Measurements from ENCODE around the gene RPL19.

Gene RPL19

GRCh38 chr17:39197380-39198185 is 2.5 kb upstream of the RPL19 start, which contains the start of gene CACNB1:
TSS of gene CACNB1 (minus strand) at chr17:39197669. CDS start at chr17:39197495, 174 bp downstream.
- peak; percentile 66 for DNase-seq (ENCODE audit: low spot score)

- DNase-seq (ENCODE audit: low spot score), result no peak
These were observed 1.9 kb upstream of the RPL19 start for GRCh38 chr17:39198186-39198566.

- peak; percentile 89 for DNase-seq (ENCODE audit: low spot score)
These were observed 338 bp upstream of the RPL19 start for GRCh38 chr17:39199820-39200069.

GRCh38 chr17:39200957-39201510 is 951 bp downstream of the RPL19 start:
- no peak for DNase-seq (ENCODE audit: low spot score)

- no peak for DNase-seq (ENCODE audit: low spot score)
These were observed 4.2 kb downstream of the RPL19 start for GRCh38 chr17:39204245-39204644.

GRCh38 chr17:39205112-39205526 is 5.0 kb downstream of the RPL19 start:
- DNase-seq (ENCODE audit: low spot score), result no peak

DNA sequence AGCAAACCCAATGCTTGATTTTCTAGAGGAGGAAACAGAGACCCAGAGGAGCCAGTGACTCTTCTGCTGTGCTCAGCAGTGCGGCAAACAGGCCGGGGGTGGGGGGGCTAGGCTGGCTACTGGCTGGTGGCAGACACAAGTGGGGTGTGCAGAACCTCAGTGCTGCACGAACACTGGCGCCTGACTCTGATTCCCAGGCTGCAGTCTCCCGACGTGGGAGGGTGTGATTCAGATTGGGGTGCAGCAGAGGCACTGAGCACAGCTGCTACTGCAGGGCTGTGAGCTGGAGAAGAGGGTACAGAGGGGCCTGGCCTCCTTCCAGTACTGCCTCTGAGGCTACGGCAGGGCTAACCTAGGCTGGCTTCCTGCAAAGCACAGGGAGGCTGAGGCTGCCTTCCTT is 8.1 kb downstream of the RPL19 start:
- DNase-seq (ENCODE audit: low spot score), result no peak

DNA sequence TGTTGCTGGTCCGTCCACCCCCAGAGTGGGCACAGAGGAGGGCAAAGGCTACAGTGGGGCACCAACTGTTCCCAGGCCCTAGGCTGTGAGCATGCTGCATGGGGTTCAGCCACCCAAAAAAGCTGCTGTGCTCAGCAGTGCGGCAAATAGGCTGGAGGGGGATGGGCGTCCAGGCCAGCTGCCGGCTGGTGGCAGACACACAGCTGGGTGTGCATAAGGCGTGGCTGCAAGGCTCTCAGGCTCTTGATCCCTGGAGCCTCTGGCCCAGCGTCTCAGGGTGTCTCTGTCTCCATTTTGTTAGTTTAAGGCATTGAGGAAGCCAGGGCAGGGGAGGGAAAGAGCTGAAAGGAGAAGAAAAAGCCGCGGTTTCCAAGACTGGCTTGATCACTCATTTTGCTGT is 8.8 kb downstream of the RPL19 start:
- DNase-seq (ENCODE audit: low spot score), result no peak

- peak; percentile 60 for DNase-seq (ENCODE audit: low spot score)
These were observed 9.4 kb downstream of the RPL19 start for GRCh38 chr17:39209317-39210092.

DNA sequence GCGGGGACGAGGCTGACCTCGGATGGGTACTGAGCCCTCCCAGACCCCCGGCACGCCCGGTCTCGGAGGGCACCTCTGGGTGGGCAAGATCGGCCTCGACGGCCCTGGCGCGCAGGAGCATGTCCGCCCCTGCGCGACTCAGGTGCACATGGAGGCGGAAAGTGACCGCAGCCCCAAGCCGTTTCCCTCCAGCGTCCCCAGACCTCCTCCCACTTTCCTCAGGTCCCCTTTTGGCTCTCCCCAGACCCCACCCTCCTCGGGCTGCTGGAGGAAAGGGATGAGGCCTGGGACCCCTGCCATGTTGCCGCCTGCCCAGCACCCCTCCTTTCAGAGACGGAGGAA is 10.0 kb downstream of the RPL19 start:
- no peak for DNase-seq (ENCODE audit: low spot score)

DNA sequence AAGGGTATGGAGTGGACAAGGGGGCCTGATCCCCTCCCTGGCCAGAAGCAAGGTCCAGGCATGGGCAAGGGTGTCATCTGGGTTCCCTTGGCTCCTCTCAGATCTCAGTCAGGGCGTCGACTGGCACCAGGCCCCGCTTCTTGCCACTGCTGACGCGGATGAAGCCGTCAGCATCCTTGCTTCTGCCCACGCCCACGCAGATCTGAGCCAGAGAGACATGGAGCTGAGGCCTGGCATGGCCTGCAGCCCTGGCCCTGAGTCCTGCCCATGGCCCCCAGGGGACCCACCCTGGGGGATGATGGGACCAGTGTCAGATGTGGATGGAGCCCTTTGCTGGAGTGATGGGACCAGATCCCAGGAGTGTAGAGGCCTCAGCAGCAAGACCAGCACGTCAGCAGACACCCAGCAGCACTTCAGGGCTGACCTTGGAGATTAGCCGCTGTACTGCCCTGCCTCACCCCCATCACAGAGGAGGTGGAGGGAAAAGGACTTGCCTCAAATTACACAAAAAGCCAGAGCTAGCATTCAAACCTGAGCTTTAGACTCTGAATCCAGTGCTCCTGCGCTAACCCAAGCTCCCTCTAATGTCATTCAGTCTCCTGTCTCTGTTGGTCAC is 12.2 kb downstream of the RPL19 start:
- no peak for DNase-seq (ENCODE audit: low spot score)

DNA sequence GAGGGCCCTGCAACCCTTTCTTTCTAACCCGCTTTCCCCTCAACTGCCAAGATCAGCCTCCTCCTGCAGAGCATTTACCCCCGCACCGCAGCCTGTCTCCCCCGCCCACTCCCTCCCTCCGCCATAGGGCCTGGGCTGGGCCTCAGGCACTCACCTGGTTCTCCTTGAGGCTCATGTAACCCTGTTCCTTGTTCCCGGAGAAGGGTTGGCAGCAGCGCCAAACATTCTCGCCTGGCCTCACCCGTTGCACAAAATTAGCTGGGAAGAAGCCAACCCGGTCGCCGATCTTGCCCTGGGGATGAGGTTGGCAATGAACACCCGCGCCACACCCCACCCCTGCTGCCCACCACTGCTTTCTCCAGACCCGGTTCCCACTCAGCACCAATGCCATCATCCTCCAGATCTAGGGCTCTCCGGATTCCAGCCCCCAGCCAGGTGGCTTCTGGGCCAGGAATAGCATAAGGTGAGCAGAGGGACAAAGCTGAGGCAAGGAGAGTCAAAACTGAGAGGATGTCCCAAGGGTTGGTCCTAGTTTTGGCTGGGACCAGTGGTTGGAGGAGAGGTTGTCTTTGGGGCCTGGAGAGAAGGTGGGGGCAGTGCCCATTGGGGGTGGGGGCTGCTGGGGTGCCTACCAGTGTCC is 12.9 kb downstream of the RPL19 start:
- DNase-seq (ENCODE audit: low spot score), result no peak

- DNase-seq (ENCODE audit: low spot score), result no peak
These were observed 13.8 kb downstream of the RPL19 start for GRCh38 chr17:39213852-39214251.

- DNase-seq (ENCODE audit: low spot score), result no peak
These were observed 17.8 kb downstream of the RPL19 start for GRCh38 chr17:39217734-39218369.

GRCh38 chr17:39218906-39219305 is 18.8 kb downstream of the RPL19 start:
- DNase-seq (ENCODE audit: low spot score), result no peak

- DNase-seq (ENCODE audit: low spot score), result no peak
These were observed 19.6 kb downstream of the RPL19 start for GRCh38 chr17:39219647-39220154.

- DNase-seq (ENCODE audit: low spot score), result no peak
These were observed 21.5 kb downstream of the RPL19 start for GRCh38 chr17:39221572-39221971.

DNA sequence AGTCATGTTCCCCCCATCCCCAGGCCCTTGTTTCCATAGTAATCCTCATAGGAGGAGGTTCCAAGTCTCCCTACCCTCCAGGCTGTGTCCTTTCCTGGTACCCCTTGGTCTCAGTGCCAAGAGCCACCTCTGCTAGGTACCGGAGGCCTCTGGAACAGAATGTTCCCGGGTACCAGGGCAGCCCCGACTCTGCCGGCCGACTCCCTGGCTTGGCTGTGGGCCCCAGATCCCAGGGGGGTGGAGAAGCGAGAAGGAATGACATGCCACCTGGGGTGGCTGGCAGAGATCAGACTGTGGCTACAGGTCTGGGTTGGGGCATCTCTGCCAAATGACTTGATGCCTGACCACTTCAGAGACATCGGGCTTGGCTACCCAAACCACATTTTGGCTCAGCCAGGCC is 22.1 kb downstream of the RPL19 start:
- no peak for DNase-seq (ENCODE audit: low spot score)

GRCh38 chr17:39222866-39223834 is 23.1 kb downstream of the RPL19 start:
- DNase-seq (ENCODE audit: low spot score), result no peak
